ENCODE results near the gene EHBP1. TPM values are rescaled to one million over a fixed set of nuclear protein-coding genes. Genes with fewer than 3 reads are reported as not detected.

Gene EHBP1
- 48.9 to 72.7 TPM (median 64.7 TPM) in 5 replicates for total RNA-seq (2022; extraction: Qiagen RNA extraction; ENCODE audit: low read depth)

DNA sequence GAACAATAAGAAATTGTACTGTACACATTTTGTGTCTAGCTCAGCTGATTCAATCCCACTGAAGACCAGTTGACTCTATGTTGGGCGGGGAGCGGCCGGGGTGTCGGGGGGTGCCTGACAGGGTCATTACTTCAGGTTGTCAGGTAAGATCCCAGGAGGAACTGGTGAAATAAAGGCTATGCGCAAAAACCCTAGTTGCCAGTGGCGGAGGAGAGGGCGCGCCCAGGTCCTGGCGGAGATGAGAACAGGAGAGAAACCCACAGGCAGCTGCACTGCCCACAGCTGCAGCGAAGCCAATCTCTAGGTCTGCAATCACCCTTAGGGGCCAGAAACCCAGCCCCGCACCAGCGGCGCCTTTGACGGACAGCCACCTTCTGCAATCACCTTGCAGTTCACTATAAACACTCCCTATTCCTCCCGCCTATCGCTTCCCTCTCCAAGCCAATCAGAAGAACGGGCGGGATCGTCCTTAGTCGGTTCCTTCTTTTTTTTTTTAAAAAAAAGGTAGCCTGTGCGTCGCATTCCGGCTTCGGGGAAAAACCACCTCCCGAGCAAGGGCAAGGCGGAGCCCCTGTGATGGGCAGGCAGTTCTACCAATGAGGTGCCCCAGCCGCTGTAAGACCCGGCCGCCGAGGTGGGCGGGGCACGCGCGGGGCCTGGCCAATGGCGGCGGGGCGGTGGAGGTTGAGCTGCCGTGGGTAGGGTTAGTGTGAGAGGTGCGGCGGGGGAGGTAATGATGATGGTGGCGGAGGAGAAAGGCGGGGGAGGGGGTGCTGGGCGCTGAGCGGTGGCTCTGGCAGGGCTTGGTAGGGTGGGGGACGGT, at the start of gene EHBP1:
Gene EHBP1, plus strand, starts transcription at position 707 of the 823 bp plus-strand sequence. CDS start 1,479 bp downstream, outside the sequence.

DNA sequence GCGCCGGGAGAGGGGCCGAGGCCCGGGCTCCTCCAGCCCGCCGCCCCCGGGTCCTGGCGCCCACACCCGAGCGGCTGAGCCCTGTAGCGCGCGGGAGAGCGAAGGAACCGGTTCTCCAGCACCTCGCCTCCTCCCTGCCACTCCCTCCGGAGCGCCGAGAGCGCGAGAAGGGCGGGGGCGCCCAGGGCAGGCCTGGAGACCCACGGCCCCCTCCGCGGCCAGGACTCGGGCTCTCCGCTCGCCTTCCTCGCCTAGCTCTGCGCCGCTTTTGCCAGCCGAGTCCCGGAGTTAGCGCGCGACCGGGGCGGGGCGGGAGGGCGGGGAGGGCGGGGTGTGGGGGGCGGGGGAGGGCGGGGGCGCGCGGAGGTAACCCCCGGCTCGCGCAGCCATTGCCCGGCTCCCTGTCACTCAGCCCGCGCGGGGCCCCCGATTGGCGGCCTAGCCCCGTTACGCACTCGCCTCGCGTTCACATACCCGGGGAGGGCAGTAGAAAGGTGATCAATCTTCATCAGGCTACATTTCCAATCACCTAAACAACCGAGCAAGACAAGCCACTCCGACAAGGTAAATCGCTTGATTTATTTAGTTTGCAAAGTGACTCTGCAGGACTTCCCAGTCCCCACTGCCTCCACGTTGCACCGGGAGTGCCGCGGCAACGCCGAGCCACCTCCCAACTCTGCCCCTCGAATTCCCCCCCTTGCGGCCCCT, 345.0 kb downstream of the EHBP1 start, which contains the start of gene OTX1:
Gene OTX1, plus strand, starts transcription at position 497 of the 708 bp plus-strand sequence. CDS start 2,161 bp downstream, outside the sequence.

Other genes with a start within 250 kb of the EHBP1 start
- gene TMEM17, start 199.5 kb upstream of the EHBP1 start, total RNA-seq (2022; extraction: Qiagen RNA extraction; ENCODE audit: low read depth), result 5.3 to 6.8 TPM (median 5.7 TPM) in 5 replicates